GM18873 (cell line): ENCODE data around the gene TRIM49D1.
"Not testable (repeated sequence)": the region's sequence is repeated elsewhere in the genome, so short reads cannot be mapped to it uniquely, and the experiment has no call there.

Experiments used
- ATAC-seq: cut with Tn5 transposase; IDR thresholded peaks from one replicate; pipeline ENCODE4 v1.9.1; 2021; ENCODE audit warnings: mild to moderate bottlenecking, moderate library complexity, moderate number of reproducible peaks; ENCODE audit not compliant: unreplicated experiment, low FRiP score

The TRIM49D1 gene, protein sequence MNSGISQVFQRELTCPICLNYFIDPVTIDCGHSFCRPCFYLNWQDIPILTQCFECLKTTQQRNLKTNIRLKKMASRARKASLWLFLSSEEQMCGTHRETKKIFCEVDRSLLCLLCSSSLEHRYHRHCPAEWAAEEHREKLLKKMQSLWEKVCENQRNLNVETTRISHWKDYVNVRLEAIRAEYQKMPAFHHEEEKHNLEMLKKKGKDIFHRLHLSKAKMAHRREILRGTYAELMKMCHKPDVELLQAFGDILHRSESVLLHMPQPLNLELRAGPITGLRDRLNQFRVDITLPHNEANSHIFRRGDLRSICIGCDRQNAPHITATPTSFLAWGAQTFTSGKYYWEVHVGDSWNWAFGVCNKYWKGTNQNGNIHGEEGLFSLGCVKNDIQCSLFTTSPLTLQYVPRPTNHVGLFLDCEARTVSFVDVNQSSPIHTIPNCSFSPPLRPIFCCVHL

DNA sequence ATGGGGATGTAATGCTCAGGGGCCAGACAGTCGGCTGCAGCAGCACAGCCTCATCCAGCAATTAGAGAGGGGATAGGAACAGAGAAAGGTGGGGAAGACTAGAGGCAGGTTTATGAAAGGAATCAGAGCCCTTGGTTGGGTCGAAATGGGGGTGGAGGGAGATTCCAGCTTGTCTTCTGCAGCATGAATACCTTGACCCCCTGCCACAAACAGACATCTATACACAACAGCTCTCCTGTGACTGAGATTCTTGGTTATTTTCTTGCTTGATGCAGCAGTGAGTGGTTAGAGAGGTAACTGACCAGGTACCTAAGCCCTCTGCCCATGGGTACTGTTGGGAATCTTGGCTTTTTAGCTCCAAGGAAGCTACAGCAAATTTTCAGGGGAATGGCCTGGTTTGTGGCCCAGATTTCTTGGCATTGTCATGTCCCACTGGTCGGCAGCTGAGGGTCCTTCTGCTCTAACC is at the start of gene TRIM49D1:
Gene TRIM49D1 (minus strand): TSS at position 51 of the 466 bp plus-strand sequence. CDS start 4,535 bp downstream, outside the sequence.
- no peak for ATAC-seq

DNA sequence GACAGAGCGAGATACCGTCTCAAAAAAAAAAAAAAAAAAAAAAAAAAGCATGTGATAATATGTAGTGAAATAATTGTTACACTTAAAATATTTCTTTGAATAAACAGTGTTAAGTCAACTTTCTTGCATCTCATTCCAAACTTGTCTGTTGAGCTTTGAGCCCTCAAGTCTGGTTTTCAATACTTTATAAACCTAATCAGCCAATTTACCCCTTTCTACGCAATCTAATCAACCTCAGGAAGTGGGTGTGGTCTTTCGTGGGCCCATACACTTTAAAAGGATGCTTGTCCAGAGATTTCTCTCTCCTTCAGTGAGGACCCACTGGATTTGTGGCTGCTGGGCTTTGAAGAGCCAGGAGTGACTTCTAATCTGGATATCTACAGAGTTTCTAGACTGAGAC is 43.7 kb upstream of the TRIM49D1 start, which contains the start of gene TRIM64:
Gene TRIM64 (plus strand): TSS at position 301 of the 400 bp plus-strand sequence. CDS start 2,467 bp downstream, outside the sequence.
- not testable (repeated sequence) for ATAC-seq

DNA sequence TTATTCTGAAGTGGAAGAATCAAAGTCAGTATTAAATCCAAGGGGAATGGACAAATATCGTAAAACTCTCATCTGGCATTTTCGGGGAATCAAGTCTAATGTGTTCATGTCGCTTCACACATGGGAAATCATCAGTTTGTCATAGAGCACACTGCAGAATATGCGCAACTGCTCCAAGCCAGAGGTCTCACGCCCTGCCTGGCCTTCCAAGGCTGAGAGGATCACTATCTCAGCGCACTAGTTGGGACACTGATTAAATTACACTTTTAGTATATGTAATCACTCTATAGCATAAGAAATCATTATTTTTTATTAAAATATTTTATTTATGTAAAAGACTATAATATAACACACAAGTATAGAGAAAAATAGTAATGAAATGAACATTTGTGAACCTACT is 38.8 kb upstream of the TRIM49D1 start:
- ATAC-seq = not testable (repeated sequence)

DNA sequence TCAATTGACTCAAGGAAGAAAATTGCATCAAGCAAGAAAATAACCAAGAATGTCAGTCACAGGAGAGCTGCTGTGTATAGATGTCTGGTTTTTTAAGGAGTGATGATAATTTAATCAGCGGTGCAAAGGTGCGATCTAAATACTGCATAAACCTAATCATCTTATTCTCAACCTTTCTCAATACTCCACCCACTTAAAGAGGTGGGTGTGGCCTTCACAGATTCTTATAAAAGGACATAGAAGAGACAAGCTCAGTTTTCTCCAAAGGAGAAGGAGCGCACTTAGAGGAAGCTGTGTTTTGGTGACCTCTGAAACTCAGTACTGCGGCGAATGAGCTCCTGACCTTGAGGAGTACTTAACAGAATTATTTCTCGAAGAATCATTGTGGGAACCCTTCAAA is 1.7 kb upstream of the TRIM49D1 start, which contains the start of gene TRIM49D2:
Gene TRIM49D2 (plus strand): TSS at position 301 of the 400 bp plus-strand sequence. CDS start 2,698 bp downstream, outside the sequence.
- not testable (repeated sequence) for ATAC-seq

DNA sequence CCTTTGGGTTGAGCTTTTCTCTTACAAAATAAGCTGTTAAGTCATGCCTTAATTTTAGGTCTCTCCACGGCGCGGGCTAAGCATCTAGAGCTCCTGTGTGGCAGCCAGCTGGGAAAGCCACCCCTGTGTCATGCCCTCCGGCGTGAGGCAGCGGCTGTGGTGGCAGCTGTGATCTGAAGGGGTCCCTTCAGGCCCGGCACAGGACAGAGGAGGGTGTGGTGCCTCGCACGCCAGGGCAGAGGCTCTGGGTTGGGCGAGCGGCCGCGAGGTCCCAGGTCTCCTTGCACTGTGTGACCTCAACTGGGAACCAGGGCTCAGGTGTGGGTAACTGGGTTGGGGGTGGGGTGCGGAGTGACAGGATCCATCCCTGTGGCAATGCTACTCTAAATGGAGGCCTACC is 21.2 kb downstream of the TRIM49D1 start:
- not testable (repeated sequence) for ATAC-seq

DNA sequence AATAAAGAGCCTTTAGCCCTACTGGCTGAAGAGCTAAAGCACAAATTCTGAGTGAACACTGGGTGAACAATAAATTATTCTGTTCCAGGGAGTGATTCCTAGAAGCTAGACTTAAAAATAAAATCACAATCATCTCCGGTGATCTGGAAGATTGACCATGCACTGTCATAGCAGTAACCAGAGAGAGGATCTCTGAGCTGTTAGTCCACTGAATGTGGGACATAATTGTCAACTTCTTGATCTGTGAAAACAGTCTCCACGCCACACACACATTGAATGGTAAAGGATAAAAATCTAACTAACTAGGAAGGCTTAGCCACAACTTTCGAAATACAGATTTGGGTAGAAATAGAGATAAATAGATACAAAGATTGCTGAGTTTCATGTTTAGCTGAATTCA is 28.8 kb downstream of the TRIM49D1 start:
- not testable (repeated sequence) for ATAC-seq

DNA sequence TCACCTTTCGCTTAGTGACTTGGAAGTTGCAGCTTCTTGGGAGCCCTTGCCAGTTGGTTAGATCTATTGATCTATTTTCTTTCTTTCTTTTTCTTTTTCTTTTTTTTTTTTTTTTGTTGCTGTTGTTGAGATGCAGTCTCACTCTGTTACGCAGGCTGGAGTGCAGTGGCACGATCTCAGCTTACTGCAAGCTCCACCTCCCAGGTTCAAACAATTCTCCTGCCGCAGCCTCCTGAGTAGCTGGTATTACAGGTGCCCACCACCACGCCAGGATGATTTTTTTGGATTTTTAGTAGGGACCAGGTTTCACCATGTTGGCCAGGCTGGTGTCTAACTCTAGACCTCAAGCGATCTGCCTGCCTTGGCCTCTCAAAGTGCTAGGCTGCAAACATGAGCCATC is 44.5 kb downstream of the TRIM49D1 start:
- not testable (repeated sequence) for ATAC-seq

DNA sequence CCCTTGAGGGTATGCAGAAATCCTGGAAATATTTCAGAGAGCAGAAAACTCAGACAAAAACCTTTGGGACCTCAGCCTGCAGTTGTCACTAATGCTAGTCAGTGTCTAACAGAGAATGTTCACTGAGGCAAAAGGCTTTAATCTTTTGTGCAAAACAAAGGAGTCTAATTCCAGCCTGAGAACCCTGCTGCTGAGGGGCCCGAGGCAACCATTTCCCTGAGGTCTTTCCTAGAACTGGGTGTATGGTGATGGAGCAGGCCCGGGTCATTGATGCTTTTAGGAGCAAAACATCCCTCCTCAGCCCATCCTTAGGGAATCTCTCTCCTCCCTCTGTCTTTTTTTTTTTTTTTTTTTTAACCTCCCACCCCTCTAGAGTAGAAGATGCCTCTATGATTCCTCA is 49.5 kb downstream of the TRIM49D1 start:
- not testable (repeated sequence) for ATAC-seq

DNA sequence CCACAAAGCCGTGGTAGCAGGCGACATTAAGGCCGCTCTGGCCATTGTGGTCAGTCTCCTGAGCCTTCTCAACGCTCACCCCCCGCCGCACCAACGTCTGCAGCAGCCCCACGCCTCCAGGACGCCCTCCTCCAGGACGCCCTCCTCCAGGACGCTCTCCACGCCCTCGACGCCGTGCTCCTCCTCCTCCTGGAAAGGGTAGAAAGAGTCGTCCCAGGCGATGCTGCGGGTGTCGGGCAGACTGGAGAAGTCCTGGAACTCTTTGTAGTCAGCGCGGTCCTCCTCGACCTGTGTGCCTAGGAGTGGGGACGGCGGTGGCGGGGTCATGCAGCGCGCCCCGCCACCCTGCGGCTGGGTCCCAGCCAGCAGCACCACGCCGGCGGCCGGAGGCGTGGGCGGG is 56.8 kb downstream of the TRIM49D1 start:
- not testable (repeated sequence) for ATAC-seq

DNA sequence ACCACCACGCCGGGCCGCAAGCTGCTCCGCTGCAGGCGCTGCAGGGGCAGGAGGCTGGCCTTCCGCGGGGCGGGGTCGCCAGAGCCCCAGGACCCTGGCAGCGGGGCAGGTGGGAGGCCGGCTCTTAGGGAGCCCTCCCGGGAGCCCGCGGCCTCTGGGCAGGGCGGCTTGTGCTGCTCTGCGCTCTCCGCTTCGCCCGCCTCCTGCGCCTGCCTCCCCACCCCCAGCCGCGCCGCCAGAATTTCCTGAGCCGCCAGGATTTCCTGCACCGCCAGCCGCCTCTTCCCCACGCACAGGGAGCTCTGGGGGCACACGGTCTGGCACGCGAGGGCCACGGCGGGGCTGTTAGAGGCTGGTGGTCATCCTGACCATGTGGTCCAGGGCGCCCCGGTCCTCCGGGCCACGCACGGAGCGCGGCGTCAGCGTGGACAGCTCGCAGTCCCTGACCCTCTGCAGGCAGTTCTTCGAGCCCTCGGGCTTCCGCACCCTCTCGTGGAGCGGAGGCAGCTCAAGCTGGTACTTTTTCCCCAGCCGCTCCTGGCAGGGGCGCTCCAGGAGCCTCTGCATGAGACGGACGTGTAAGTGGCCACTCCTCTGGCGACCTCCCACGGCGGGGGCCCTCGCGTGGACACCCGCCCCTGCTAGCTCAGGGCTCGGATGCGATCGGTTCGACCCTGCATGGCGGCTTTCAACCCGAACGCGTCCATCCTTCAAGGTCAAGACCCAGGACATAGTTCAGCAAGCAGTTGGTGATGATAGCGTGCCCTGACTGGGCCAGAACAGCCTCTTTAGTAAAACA is 57.9 kb downstream of the TRIM49D1 start:
- ATAC-seq = not testable (repeated sequence)
